Ishikawa (cell line): ENCODE data around the gene AATF.

ENCODE experiments used
- CREB1 ChIP-seq: IDR thresholded peaks from 2 replicates; pipeline ENCODE4 v1.6.1; 2012; ENCODE audit warnings: low read depth
- EGR1 ChIP-seq: IDR thresholded peaks from 2 replicates; pipeline ENCODE4 v1.6.1; 2012
- EP300 ChIP-seq: IDR thresholded peaks from 2 replicates; pipeline ENCODE4 v1.6.1; 2012; ENCODE audit warnings: borderline replicate concordance
- FOXM1 ChIP-seq: IDR thresholded peaks from 2 replicates; pipeline ENCODE4 v1.6.1; 2012; ENCODE audit warnings: low read depth, borderline replicate concordance
- NFIC ChIP-seq: IDR thresholded peaks from 2 replicates; pipeline ENCODE4 v1.6.1; 2012
- RAD21 ChIP-seq: IDR thresholded peaks from 2 replicates; pipeline ENCODE4 v1.6.1; 2012; ENCODE audit warnings: low read depth
- TAF1 ChIP-seq: IDR thresholded peaks from 2 replicates; pipeline ENCODE4 v1.6.1; 2012; ENCODE audit warnings: low read depth, mild to moderate bottlenecking
- TCF12 ChIP-seq: IDR thresholded peaks from 2 replicates; pipeline ENCODE4 v1.6.1; 2012; ENCODE audit warnings: low read depth
- USF1 ChIP-seq: IDR thresholded peaks from 2 replicates; pipeline ENCODE4 v1.6.1; 2012
- YY1 ChIP-seq: IDR thresholded peaks from 2 replicates; pipeline ENCODE4 v1.6.1; 2012; ENCODE audit warnings: low read depth
- TF ChIP-seq, protein P1 (sequence below): IDR thresholded peaks from 2 replicates; pipeline ENCODE4 v1.6.1; 2012; ENCODE audit warnings: low read depth, mild to moderate bottlenecking
- TF ChIP-seq, protein P2 (sequence below): IDR thresholded peaks from 2 replicates; pipeline ENCODE4 v1.6.1; 2012

GRCh38 chr17:37041932-37042331 lies 93.2 kb downstream of the AATF start:
- TF ChIP-seq, protein P1, sequence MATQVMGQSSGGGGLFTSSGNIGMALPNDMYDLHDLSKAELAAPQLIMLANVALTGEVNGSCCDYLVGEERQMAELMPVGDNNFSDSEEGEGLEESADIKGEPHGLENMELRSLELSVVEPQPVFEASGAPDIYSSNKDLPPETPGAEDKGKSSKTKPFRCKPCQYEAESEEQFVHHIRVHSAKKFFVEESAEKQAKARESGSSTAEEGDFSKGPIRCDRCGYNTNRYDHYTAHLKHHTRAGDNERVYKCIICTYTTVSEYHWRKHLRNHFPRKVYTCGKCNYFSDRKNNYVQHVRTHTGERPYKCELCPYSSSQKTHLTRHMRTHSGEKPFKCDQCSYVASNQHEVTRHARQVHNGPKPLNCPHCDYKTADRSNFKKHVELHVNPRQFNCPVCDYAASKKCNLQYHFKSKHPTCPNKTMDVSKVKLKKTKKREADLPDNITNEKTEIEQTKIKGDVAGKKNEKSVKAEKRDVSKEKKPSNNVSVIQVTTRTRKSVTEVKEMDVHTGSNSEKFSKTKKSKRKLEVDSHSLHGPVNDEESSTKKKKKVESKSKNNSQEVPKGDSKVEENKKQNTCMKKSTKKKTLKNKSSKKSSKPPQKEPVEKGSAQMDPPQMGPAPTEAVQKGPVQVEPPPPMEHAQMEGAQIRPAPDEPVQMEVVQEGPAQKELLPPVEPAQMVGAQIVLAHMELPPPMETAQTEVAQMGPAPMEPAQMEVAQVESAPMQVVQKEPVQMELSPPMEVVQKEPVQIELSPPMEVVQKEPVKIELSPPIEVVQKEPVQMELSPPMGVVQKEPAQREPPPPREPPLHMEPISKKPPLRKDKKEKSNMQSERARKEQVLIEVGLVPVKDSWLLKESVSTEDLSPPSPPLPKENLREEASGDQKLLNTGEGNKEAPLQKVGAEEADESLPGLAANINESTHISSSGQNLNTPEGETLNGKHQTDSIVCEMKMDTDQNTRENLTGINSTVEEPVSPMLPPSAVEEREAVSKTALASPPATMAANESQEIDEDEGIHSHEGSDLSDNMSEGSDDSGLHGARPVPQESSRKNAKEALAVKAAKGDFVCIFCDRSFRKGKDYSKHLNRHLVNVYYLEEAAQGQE: no peak
- TF ChIP-seq, protein P2, sequence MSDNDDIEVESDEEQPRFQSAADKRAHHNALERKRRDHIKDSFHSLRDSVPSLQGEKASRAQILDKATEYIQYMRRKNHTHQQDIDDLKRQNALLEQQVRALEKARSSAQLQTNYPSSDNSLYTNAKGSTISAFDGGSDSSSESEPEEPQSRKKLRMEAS: no peak
- TF ChIP-seq FOXM1 (no peak), TAF1 (no peak), YY1 (no peak), RAD21 (no peak), USF1 (no peak), TCF12 (no peak), EP300 (no peak), CREB1 (no peak), NFIC (no peak), EGR1 (no peak)
